GM12892 (cell line): ENCODE measurements around the gene FBLN2.
"Not testable (repeated sequence)": the region's sequence is repeated elsewhere in the genome, so short reads cannot be mapped to it uniquely, and the experiment has no call there.

Source experiments
- POLR2A ChIP-seq: IDR thresholded peaks from 2 replicates; pipeline ENCODE4 v1.6.1; 2011; ENCODE audit warnings: low read depth, low read length, control low read depth
- POLR2AphosphoS5 ChIP-seq: IDR thresholded peaks from 2 replicates; pipeline ENCODE4 v1.6.1; 2011; ENCODE audit warnings: low read depth, low read length, control low read depth
- TAF1 ChIP-seq: IDR thresholded peaks from 2 replicates; pipeline ENCODE4 v1.6.1; 2011; ENCODE audit warnings: low read depth, mild to moderate bottlenecking, control low read depth, low read length, borderline replicate concordance

DNA sequence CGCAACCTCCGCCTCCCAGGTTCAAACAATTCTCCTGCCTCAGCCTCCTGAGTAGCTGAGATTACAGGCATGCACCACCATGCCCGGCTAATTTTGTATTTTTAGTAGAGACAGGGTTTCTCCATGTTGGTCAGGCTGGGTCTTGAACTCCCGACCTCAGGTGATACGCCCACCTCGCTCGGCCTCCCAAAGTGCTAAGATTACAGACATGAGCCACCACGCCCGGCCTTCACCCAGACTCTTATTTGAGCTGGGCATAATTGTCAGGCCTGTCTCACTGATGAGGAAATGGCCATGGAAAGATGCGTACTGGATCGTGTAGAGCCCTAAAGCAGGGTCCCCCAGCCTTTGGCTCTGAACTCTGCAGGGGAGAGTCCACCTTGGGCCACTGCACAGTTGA is 49.7 kb upstream of the FBLN2 start:
- TF ChIP-seq POLR2AphosphoS5, POLR2A, TAF1: not testable (repeated sequence)
